NCI-H460 (cell line): ENCODE data around the gene AGAP3. TPM values are rescaled to one million over a fixed set of nuclear protein-coding genes. Genes with fewer than 3 reads are reported as not detected.

Source experiments
- DNase-seq: peaks from one replicate; pipeline ENCODE4 v3.0.0-alpha.2; 2016; ENCODE audit warnings: low read depth; ENCODE audit errors: extremely low read depth
- total RNA-seq: library from RNA; depleted of rRNA; stranded (reverse); fragments of >200 nt; shearing (Covaris generic); gene quantifications from 2 replicates; pipeline ENCODE4 v1.2.3, GENCODE V29; 2014

Gene AGAP3
- total RNA-seq, 1 experiment from 2014 or later: 39.6 TPM

DNA sequence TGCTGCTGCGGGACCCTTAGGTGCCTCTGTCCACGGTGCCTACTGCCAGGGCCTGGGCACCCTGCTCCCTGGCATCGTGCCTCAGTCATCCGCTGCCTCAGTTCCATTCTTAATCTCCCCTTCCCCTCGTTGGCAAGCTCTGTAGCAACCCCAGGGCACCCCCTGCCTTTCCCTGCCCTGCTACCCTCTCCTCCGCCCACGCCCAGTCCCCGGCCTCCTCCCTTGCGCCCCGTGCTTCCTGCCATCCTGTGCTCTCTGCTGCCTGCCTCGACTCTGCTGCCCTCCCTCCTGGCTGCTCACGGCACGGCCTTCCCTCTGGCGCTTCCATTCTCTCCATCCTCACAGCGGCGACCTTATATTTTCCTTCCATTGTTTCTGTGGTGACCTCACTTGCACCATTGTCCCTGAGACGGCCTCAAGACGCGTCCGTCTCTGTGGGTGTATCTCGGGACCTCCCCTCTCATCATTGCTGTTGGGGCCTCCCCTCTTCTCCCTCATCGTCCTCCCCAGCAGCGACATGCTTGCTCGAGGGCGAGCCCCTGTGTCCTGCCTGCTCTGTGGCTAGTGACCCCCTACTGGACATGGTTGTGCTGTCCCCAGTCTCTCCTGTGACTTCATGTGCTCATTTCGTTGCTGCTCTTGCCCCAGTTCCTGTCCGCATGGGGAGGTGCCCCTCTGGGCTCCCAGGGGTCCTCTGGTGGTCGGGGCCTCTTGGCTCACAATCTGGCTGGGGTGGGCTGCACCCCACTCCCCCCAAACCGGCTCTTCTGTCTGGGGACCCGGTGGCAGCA, 35.3 kb downstream of the AGAP3 start:
- DNase-seq: no peak

DNA sequence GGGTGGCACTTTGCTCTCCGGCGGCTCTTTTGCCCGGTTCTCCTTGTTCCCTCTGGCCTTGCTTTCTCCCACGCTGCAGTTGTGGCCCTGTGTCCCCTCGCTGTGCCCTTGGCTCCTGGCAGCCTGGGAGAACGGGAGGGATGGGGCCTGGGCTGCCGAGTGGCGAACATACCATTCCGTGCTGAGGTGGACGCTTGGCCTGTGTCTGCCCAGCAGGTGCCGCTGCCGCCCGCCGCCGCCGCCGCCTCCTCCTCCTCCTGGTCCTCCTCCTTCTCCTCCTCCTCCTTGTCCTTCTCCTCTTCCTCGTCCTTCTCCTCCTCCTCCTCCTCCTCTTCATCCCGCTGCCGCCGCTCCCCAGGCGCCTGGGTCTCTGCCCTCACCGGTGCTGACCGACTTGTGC, 36.0 kb downstream of the AGAP3 start:
- no peak for DNase-seq

GRCh38 chr7:151122796-151123157, 36.5 kb downstream of the AGAP3 start:
- no peak for DNase-seq

DNA sequence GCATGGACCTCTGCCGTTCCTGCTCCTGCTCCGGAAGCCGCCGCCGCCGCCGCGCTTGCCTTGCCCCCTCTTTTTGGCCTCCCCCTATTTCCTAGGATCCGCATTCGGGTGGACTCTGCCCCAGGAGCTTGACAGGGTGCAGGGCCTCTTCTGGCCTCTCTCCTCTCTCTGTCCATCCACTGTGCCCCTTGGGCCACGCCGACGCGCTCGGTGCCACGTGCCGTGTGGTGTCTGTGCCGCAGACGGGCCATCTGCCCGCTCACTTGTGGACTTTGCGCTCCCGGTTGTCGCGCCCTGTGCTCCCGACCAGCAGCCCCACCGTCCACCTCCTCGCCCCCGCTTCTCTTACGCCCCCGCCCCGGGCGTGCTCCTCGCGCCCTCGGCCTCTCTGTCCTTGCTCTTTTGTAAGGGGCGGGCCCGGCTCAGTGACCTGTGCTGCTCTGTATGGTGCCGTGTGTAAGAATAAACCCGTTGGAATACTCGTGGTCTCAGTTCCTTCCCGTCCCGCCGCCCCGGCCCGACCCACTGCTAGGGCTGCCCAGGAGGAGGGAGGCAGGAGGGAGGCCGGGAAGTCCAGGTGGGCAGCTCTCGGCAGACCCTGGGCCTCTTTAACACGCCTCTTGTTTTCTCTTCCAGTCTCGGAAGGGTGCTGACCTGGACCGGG, 37.0 kb downstream of the AGAP3 start:
- no peak for DNase-seq

DNA sequence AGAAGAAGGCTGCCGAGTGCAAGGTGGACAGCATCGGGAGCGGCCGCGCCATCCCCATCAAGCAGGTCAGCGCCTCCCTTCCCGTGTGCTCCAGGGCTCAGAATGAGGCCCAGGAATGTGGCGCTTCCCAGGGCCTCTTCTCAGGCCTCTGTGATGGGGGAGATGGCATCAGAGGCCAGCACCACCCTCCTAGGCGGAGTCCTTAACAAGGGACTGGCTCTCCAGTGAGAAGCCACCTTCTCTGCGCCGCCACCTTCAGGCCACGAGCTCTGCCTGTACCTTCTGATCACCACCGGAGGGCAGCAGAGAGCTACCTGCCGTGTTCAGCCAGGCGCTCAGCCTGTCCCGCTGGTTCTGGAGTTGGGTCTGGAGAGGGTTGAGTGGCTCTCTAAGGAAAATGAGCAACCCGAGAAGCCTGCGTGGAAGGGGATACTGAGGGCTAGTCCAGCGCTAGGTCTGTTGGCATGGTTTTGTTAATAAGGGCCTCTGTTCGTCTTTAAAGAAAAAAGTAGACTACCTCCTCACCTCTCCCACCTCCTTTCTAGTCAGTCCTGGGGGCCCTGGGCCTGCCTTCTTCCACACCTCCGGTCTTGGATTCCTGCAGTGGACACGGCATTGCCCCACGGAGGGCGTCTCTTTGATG, 37.7 kb downstream of the AGAP3 start:
- peak; percentile 82 for DNase-seq

GRCh38 chr7:151124481-151124880, 38.2 kb downstream of the AGAP3 start:
- DNase-seq: no peak

DNA sequence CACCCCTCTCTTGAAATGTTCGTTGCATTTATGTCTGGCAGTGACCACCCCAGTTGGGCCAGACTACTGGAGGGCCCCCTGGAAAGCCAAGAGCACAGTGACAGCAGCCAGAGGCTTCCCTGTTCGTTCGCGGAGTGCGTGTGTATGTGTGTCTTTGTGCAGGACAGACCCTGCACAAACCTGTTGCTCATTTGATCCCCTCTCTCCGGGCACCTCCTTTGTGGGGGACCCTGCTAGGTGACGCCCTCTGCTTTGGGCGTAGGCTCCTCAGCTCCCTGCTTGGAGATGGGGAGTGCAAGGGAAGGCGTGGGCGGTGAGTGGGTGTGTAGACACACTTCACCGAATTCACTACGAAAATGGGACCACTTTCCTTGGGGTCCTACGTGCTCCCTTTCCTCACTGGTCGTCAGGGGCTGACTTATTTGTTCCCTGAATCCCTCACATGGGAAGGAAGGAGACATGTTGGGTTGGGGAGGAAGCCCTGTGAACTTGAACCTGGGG, 38.7 kb downstream of the AGAP3 start:
- no peak for DNase-seq

DNA sequence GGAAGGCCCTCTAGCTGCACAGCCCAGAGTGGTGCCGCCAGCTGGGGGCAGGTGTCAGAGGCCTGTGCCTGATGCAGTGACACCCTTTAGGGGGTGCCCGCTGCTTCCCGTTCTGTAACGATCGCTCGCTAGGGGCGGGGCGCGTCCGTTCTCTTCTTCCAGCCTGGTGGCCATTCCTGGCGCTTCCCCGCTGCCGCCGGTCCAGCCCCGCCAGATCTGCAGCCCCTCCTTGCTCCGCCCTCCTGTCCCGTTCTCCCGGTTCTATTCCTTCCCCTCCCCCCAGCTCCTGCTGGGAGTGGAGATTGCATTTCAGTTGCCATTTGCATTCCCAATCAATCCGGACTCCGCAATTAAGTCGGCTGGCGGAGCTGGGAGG, 39.2 kb downstream of the AGAP3 start:
- no peak for DNase-seq

DNA sequence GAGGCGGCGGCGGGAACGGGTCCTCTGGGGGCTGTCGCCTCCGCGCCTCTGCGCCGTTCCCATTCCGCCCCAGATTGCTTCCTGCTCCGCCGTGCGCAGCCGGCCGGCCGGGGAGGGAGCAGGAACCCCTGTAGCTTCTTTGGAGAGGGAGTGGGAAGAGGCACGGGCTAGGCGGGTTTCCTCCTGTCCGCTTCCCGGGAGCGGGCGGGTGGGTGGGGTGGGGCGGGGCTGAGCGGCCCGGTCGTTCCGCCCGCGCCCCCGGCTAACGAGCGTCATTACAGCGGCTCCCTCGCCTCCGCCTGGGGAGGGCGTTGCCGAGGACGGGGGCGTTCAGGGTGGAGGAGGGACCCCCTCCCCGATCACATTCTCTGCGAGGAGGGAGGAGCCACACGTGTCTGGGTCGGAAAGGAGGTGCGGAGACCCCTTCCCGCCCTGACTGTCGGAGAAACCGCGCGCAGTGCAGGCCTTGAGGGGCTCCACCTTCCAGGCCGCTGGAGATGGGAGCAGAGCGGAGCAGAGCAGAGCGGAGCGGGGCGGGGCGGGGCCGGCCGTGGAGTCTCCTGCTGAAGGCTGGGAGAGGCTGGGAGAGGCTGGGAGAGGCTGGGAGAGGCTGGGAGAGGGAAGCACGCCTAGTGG, 39.7 kb downstream of the AGAP3 start:
- DNase-seq: no peak

DNA sequence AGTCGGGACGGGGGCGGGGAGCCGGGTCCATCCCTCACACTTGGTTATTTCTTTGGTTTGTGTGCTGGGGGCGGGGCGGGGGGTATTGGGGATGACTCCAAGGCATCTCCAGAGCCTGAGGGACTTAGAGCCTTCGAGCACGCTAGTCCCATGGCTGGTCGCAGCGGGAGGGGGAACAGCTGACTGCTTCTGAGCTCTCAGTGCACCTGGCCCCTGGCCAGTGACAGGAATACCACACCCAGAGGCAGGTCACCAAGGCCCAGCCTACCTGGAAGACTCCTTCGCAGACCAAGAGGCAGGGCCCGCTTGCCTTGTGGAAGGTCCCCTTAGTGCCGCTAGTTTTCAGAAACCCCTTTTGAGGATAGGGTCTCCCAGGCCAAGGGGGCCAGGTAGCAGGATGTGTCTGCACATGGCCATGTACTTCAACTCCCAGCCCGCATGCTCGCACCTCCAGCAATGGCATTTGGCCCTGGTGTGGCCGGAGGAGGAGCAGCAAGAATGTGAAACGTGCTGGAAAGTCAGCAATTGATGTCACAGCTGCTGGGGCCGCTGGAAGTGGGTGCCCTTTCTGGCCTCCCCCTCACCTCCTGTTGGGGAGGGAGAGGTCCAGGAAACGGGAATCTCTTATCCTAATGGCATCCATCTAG, 40.3 kb downstream of the AGAP3 start:
- DNase-seq: no peak

DNA sequence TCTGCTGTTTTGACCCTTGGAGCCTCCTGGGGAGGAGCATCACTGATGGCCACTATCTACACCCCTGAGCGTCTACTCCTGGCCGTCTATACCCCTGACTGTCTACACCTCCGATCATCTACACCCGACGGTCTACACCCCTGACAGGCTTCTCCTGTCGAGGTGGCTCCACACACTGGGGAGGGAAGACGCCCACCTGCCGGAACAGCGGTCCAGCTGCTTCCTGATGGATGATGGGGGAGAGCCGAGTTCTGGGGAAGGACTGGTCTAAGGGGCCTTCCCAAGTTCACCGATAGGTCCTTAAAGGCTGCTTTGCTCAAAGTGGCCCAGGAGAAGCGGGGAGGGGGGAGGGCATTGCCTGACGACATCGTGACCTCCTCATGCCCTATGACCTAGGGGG, 41.9 kb downstream of the AGAP3 start:
- DNase-seq: no peak

DNA sequence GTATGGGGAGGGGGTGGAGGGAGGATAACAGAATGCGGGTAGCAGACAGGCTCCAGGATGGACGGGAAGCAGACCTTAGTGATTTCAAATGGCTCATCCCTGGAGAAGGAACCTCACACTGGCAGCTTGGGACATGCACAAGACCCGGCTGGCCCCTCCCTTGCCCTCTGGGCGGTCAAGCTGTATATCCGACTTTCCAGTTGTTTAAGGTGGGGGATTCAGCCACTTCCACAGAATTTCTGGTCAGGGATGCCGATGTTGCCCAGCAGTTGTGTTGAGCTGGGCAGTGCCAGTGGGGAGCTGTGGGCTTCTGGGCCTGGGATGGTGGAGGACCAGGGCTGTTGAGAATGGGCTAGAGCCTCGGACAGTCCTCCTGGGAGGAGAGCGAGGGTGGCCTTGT, 42.4 kb downstream of the AGAP3 start:
- DNase-seq: no peak

DNA sequence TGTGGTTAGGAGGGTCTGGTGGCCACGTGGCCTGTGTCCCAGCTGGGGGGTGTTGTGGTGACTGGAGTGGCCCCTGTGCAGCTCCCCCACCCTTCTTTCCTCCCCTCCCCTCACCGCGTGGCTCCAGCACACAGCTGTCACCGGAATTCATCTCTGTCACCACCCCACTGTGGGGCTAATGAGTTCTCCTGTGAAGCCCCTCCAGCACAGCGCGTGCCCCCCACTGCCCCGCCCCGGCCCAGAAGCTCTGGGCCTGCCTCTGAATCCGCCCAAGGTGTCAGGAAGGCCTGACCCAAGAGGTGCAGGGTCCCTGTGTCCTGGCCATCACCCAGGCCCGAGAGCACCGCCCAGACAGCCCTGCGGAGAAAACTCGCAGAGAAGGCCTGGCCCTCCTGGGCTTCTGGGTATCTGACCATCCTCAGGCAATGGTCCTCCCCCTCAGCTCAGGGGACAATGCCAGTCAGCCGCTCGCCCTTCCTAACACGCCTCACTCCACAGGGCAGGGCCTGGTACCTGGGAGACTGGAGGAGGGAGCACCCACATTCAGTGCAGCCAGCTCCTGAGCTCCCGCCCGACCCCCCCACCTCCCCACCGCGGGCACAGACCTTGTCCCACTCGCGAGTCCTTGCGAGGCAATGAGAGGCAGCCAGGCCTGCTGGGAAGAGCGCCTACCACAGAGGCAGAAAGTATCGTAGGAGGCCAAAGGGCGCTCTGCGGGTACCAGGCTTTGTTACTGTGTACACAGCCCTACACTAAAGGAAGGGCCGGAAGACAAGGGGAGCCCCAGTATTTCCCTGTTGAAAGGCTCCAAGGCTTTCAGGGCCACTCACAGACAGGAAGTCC, 43.1 kb downstream of the AGAP3 start:
- no peak for DNase-seq

DNA sequence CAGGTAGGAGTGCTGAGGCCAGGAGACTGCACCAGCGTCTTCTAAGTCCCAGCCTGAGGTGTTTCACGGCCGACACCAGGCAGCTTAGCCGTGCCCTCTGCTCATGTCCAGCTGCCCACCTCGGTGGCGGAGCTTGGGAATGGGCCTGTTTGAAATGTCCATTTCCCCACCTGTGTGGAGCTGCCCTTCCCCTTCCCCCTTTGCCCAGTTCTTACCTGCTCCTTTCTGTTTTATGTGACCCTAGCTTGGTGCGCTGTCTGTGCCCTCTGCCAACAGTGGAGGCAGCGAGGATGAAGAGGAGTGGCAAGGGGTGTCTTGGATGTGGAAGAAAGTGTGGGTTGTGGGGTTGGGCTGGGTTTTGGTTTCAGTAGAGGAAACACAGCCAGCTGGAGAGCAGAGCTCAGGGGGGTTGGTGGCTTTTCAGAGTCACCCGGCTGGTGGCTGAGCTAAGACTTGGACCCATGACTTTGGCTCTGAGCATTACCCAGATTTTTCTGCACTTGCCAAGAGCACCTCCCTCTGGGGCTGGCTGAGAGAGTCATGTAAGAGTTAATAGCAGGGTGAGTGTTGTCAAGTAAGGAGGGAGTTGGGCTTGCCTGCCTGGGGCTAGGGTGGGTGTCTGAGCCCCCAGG, 43.8 kb downstream of the AGAP3 start:
- DNase-seq: no peak

GRCh38 chr7:151130741-151131157, 44.5 kb downstream of the AGAP3 start:
- DNase-seq: no peak

- no peak for DNase-seq
Measured at GRCh38 chr7:151131224-151131591, 44.9 kb downstream of the AGAP3 start.

DNA sequence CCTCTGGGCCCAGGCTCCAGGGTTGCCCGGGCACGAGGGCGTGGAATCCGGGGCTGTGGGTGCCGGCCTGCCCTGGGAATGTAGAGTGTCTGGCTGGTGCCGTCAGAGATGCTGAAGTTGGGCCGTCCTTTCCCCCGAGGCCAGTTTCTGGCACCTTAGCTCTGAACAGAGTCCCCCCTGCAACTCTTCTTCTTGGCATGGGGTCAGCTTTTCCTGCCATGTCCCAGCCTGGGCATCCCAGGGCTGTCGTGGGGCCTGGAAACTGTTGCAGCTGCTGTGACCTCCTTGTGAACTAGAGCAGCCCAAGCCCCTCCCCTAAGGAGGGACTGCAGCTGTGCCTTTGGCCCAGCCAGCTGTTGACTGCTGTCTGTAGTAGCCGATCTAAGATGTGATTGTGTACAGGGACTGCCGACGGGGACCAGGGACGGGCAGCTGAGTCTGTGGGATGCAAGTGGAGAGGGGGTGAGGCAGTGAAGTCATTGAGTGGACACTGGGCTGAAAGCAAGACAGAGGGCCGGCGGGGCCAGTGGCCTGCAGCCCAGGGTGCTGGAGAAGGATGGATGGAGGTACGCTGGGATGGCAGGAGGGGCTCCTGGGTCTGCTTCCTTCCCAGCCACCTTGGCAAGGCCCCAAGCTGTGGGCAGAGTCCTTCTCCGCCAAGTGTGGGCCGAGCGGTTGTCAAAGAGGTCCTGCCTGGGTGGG, 45.5 kb downstream of the AGAP3 start:
- DNase-seq: no peak

- no peak for DNase-seq
Measured at GRCh38 chr7:151132461-151133205, 46.4 kb downstream of the AGAP3 start.
